Common myeloid progenitor, CD34-positive (primary cell): ENCODE data around the gene MORC2.

Source experiments
- CTCF ChIA-PET: fragments of 350-600 bp; sonication (Branson Sonifier 250); formaldehyde crosslinking; loops from one replicate; lab custom pipeline; 2021; ENCODE audit warnings: antibody characterized with exemption; lab: Charles Lee
- POLR2A ChIA-PET: fragments of 350-600 bp; sonication (Branson Sonifier 250); formaldehyde crosslinking; loops from one replicate; lab custom pipeline; 2021; ENCODE audit warnings: antibody characterized with exemption; lab: Charles Lee
- DNase-seq, 3 donors: peaks; one replicate each; pipeline versions ENCODE4 v3.0.0 to v3.0.0-alpha.2; 2013
- H3K27ac ChIP-seq, 2 experiments: 1 replicate in 1 of 2; 2 replicates in 1 of 2; pipeline ENCODE4 v1.7.0; 2013; ENCODE audit warnings: inconsistent platforms in 2 of 2, low read length in 2 of 2, mild to moderate bottlenecking in 2 of 2, low read depth in 1 of 2, moderate library complexity in 1 of 2; ENCODE audit not compliant: severe bottlenecking in 2 of 2, insufficient read depth in 1 of 2, poor library complexity in 1 of 2
- H3K27me3 ChIP-seq, 5 experiments: replicated peaks in 2 of 5; 1 replicate in 3 of 5; 2 replicates in 2 of 5; pipeline versions ENCODE4 v1.6.1 to v1.7.0; 2013; ENCODE audit warnings: low read length in 4 of 5, mild to moderate bottlenecking in 2 of 5, moderate library complexity in 2 of 5, inconsistent platforms in 1 of 5; ENCODE audit not compliant: insufficient read depth in 5 of 5, control insufficient read depth in 4 of 5
- H3K36me3 ChIP-seq, 4 experiments: 1 replicate in 2 of 4; 2 replicates in 2 of 4; pipeline versions ENCODE4 v1.6.1 to v1.7.0; 2013; ENCODE audit warnings: low read length in 3 of 4, control low read depth in 1 of 4, mild to moderate bottlenecking in 1 of 4; ENCODE audit not compliant: control insufficient read depth in 4 of 4, insufficient read depth in 4 of 4
- H3K4me1 ChIP-seq, 4 experiments: 1 replicate in 3 of 4; 2 replicates in 1 of 4; pipeline versions ENCODE4 v1.6.1 to v1.7.1; 2013; ENCODE audit warnings: low read length in 3 of 4, mild to moderate bottlenecking in 3 of 4, control low read depth in 1 of 4, inconsistent platforms in 1 of 4, moderate library complexity in 1 of 4; ENCODE audit not compliant: control insufficient read depth in 4 of 4, insufficient read depth in 4 of 4; ENCODE audit errors: control extremely low read depth in 1 of 4
- H3K4me3 ChIP-seq, 7 experiments: 1 replicate in 4 of 7; 2 replicates in 3 of 7; pipeline versions ENCODE4 v1.5.1 to v1.7.0; 2013; ENCODE audit warnings: mild to moderate bottlenecking in 7 of 7, low read length in 6 of 7, moderate library complexity in 6 of 7, inconsistent platforms in 2 of 7, low read depth in 2 of 7, control low read depth in 1 of 7; ENCODE audit not compliant: insufficient read depth in 4 of 7, control insufficient read depth in 1 of 7; ENCODE audit errors: extremely low read depth in 1 of 7
- H3K9me3 ChIP-seq, 5 experiments: 1 replicate in 4 of 5; 2 replicates in 1 of 5; pipeline versions ENCODE4 v1.6.1 to v1.7.1; 2013; ENCODE audit warnings: low read length in 4 of 5, mild to moderate bottlenecking in 2 of 5, inconsistent platforms in 1 of 5, low read depth in 1 of 5, moderate library complexity in 1 of 5; ENCODE audit not compliant: control insufficient read depth in 4 of 5, insufficient read depth in 2 of 5; ENCODE audit errors: control extremely low read depth in 1 of 5
- WGBS: methylation state at CpG from one replicate; pipeline ENCODE4 v1.1.5; 2013; ENCODE audit not compliant: insufficient coverage; 5-methylcytosine and 5-hydroxymethylcytosine counted together

Gene MORC2

DNA sequence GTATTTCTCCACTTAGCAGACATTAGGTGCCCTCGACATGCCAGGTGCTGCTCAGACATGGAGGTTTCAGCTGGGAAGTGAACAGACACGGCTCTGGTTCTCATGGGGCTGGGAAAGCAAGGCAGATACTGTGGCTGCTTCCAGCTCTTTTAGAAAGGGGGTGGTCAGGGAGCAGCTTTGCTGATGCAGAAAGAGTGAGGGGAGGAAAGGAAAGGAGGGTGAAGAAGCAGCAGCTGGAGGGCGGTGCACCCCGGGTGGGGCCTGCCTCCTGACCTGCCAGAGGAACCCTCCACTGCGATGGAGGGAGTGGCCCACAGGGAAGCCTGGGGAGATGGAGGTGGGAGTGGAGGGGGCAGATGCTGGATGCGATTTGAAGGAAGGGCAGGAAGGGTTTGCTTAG lies 76.8 kb downstream of the MORC2 start:
- no peaks in the 10 kb centered on the region for H3K9me3 ChIP-seq
- no peak overlapping the region for H3K4me3 ChIP-seq
- no peaks in the 10 kb centered on the region for H3K4me1 ChIP-seq
- peaks cover 0 to 16% (median 3%) of the 10 kb centered on the region in 4 experiments for H3K36me3 ChIP-seq
- H3K27me3 ChIP-seq = no peaks in the 10 kb centered on the region
- no peak for DNase-seq
- H3K27ac ChIP-seq = no peak overlapping the region
- ChIA-PET POLR2A (no interaction called here), CTCF (interaction anchor here (0.6 to 2.8 kb wide), 9 partner anchors 10 to 258 kb away, joined by 3 to 13 read pairs (median 5); no protein-coding TSS in a partner anchor)
- WGBS = 99% methylated on average over 6 of the region's 6 CpGs

DNA sequence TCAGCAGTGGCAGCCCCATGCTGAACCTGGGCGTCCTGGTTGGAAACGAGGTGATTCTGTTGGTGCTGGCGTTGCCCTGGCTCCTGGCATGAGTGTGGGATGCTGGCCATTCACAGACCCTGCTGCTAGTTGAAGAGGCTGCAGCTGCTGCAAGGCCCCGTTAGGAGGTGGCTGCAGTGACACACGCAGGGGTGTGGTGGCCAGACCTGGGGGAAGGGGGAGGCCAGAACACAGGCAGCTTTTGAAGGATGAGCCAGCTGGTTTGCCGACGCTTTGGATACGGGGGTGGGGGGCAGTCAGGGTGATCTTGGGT lies 77.2 kb downstream of the MORC2 start:
- H3K36me3 ChIP-seq = peaks cover 0 to 16% (median 3%) of the 10 kb centered on the region in 4 experiments
- ChIA-PET POLR2A (no interaction called here), CTCF (interaction anchor here (0.6 to 2.8 kb wide), 10 partner anchors 11 to 128 kb away, joined by 3 to 13 read pairs (median 4); no protein-coding TSS in a partner anchor)
- no peaks in the 10 kb centered on the region for H3K27me3 ChIP-seq
- no peak for DNase-seq
- H3K27ac ChIP-seq = no peak overlapping the region
- H3K4me3 ChIP-seq = no peak overlapping the region
- 99% methylated on average over 8 of the region's 8 CpGs for WGBS
- H3K9me3 ChIP-seq = no peaks in the 10 kb centered on the region
- no peaks in the 10 kb centered on the region for H3K4me1 ChIP-seq

DNA sequence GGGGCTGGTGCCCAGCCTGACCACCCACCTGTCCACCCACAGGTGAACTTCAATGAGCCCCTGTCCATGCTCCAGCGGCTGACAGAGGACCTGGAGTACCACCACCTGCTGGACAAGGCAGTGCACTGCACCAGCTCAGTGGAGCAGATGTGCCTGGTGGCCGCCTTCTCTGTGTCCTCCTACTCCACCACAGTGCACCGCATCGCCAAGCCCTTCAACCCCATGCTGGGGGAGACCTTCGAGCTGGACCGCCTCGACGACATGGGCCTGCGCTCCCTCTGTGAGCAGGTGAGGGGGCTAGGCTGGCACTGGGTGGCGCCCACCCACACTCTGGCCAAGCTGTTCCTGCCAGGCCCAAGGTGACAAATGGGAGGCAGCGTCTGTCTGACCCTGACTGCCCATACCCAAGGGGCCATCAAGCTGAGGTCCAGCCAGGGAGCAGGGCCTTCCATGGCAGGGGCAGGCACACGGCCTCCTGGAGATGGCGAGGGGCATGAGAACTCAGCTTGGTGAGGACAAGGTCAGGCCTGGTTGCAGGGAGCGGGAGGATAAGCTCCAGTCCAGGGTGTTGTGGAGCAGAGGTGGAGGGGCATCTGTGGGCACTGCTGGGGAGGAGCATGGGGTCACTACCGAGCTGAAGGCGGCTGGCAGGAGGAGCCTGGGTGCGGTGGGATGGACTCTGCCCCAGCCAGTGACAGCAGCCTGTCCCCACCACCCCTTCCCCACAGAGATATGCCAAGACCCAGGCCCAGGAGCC lies 77.7 kb downstream of the MORC2 start:
- ChIA-PET POLR2A (no interaction called here), CTCF (interaction anchor here (0.6 to 2.8 kb wide), 12 partner anchors 11 to 256 kb away, joined by 3 to 13 read pairs (median 4); partner anchors contain the start of gene SLC35E4)
- no peak overlapping the region for H3K4me3 ChIP-seq
- no peak overlapping the region for H3K27ac ChIP-seq
- H3K4me1 ChIP-seq = no peaks in the 10 kb centered on the region
- peak; percentile 9 to 42 (median 22) for DNase-seq
- no peaks in the 10 kb centered on the region for H3K9me3 ChIP-seq
- peaks cover 0 to 16% (median 3%) of the 10 kb centered on the region in 4 experiments for H3K36me3 ChIP-seq
- H3K27me3 ChIP-seq = no peaks in the 10 kb centered on the region
- WGBS = 97% methylated on average over 13 of the region's 17 CpGs

GRCh38 chr22:30889996-30890480 lies 78.5 kb downstream of the MORC2 start:
- Histone ChIP-seq H3K27me3 (no peaks in the 10 kb centered on the region), H3K27ac (no peak overlapping the region), H3K36me3 (peaks cover 0 to 16% (median 3%) of the 10 kb centered on the region in 4 experiments), H3K4me3 (no peak overlapping the region), H3K4me1 (no peaks in the 10 kb centered on the region), H3K9me3 (no peaks in the 10 kb centered on the region)
- POLR2A ChIA-PET = no interaction called here
- CTCF ChIA-PET = interaction anchor here (1.1 to 2.8 kb wide), 6 partner anchors 13 to 255 kb away, joined by 3 to 12 read pairs (median 4); partner anchors contain the start of gene SLC35E4
- WGBS = 98% methylated on average over 7 of the region's 9 CpGs
- no peak for DNase-seq

GRCh38 chr22:30889268-30889995 lies 79.1 kb downstream of the MORC2 start:
- no peak overlapping the region for H3K27ac ChIP-seq
- POLR2A ChIA-PET = no interaction called here
- CTCF ChIA-PET = interaction anchor here (0.5 to 2.9 kb wide), 7 partner anchors 21 to 254 kb away, joined by 3 to 12 read pairs (median 4); partner anchors contain the start of gene SLC35E4
- 94% methylated on average over 15 of the region's 17 CpGs for WGBS
- no peak for DNase-seq
- H3K4me3 ChIP-seq = no peak overlapping the region
- H3K36me3 ChIP-seq = peaks cover 0 to 16% (median 3%) of the 10 kb centered on the region in 4 experiments
- no peaks in the 10 kb centered on the region for H3K27me3 ChIP-seq
- no peaks in the 10 kb centered on the region for H3K4me1 ChIP-seq
- no peaks in the 10 kb centered on the region for H3K9me3 ChIP-seq

DNA sequence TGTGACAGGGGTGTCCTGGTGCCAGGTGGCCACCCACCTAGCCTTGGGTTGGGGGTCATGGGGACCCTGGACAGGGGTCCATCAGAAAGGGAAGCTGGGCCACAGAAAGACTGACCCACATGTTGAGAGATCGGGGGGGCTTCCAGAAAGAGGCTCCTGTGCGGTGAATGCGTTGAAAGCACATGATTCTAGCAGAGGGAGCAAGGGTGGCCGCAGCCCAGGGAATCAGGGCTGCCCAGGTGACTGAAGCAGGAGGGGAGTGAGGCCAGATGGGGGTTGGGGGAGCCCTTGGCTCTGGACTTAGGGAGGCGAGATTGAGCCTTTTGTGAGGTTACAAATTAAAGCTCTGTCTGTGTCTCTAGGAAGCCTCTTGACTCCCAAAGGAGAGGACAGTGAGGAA lies 80.7 kb downstream of the MORC2 start:
- WGBS = 96% methylated on average over 5 of the region's 5 CpGs
- Histone ChIP-seq H3K9me3 (no peaks in the 10 kb centered on the region), H3K4me3 (no peak overlapping the region), H3K27ac (no peak overlapping the region), H3K36me3 (peaks cover 0 to 10% (median 3%) of the 10 kb centered on the region in 4 experiments), H3K27me3 (no peaks in the 10 kb centered on the region), H3K4me1 (no peaks in the 10 kb centered on the region)
- ChIA-PET CTCF (interaction anchor here (0.8 to 2.9 kb wide), 4 partner anchors 32 to 125 kb away, joined by 3 to 7 read pairs (median 4); no protein-coding TSS in a partner anchor), POLR2A (no interaction called here)
- DNase-seq = no peak
